Thyroid gland (tissue), 4 donors: Measurements from ENCODE around the gene BTBD9.

Source experiments
- CTCF ChIP-seq, 6 experiments: fragments of 200-600 bp in 3 of 6; fragments of 450-650 bp in 3 of 6; sonication (generic) in 3 of 6; IDR thresholded peaks; one replicate each; pipeline ENCODE4 v1.5.1; 2016 to 2019; ENCODE audit warnings: antibody characterized with exemption in 6 of 6, mild to moderate bottlenecking in 2 of 6, inconsistent platforms in 1 of 6, moderate library complexity in 1 of 6
- POLR2A ChIP-seq, 2 donors: fragments of 450-650 bp; IDR thresholded peaks; one replicate each; pipeline ENCODE4 v1.6.1; 2017; ENCODE audit warnings: antibody characterized with exemption in 2 of 2, mild to moderate bottlenecking in 2 of 2, moderate library complexity in 1 of 2

DNA sequence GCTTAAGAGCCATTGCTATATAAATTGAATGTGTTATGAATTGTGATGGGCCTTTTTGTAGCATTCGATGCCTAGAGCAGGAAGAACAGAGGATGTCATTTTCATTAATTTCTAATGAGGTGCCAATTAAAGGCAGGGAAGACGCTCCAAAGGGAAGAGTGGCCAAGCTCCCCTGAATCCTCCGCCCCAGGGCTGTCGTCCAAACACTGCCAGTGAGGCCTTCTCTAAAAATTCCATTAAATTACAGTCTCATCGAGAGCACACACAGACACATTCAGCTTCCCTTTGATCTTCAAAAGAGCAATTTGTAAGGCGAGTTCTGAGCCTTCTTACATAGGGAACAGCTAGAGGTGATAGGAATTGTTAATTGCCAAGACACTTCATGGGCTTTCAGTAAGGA lies 520.2 kb downstream of the BTBD9 start:
- no peak for TF ChIP-seq CTCF (IDR thresholded peaks at IDR 0.05)
- no peak for TF ChIP-seq POLR2A (IDR thresholded peaks at IDR 0.05)
